Activated CD8-positive, alpha-beta T cell treated with anti-CD3 and anti-CD28 coated beads for 36 hours (primary cell): ENCODE measurements around the gene PRAC1. TPM values are rescaled to one million over a fixed set of nuclear protein-coding genes. Genes with fewer than 3 reads are reported as not detected.
A peak's percentile ranks its signal among the peaks of the same experiment; 100 is the strongest.

Source experiments
- ATAC-seq: fragments of 200-7000 bp; cut with Tn5 transposase; one replicate; pipeline ENCODE4 v1.10.0; 2021; ENCODE audit warnings: mild to moderate bottlenecking, moderate library complexity
- CTCF ChIA-PET: fragments of 350-600 bp; sonication (Branson Sonifier 250); formaldehyde crosslinking; loops from one replicate; lab custom pipeline; 2021; ENCODE audit warnings: antibody characterized with exemption; lab: Charles Lee
- POLR2A ChIA-PET: fragments of 350-600 bp; sonication (Branson Sonifier 250); formaldehyde crosslinking; loops from one replicate; lab custom pipeline; 2021; ENCODE audit warnings: antibody characterized with exemption; lab: Charles Lee
- DNase-seq: peaks from one replicate; pipeline ENCODE4 v3.0.0-alpha.2; 2020
- H3K27ac Mint-ChIP-seq: one replicate; pipeline ENCODE4 v1.8.0; 2021; ENCODE audit warnings: mild to moderate bottlenecking, mixed read lengths
- H3K27me3 Mint-ChIP-seq: one replicate; pipeline ENCODE4 v1.8.0; 2021; ENCODE audit warnings: mixed read lengths
- H3K36me3 Mint-ChIP-seq: one replicate; pipeline ENCODE4 v1.8.0; 2021; ENCODE audit warnings: low read depth, mixed read lengths
- H3K4me1 Mint-ChIP-seq: one replicate; pipeline ENCODE4 v1.8.0; 2021; ENCODE audit warnings: low read depth, mixed read lengths
- H3K4me3 Mint-ChIP-seq: one replicate; pipeline ENCODE4 v1.8.0; 2021; ENCODE audit warnings: mild to moderate bottlenecking, moderate library complexity, mixed read lengths
- H3K9me3 Mint-ChIP-seq: one replicate; pipeline ENCODE4 v1.8.0; 2021; ENCODE audit warnings: mixed read lengths
- intact Hi-C: fragments of 100-400 bp; cut with micrococcal nuclease; formaldehyde crosslinking; loops from one replicate; pipeline ENCODE4 v1.10.0; 2022
- total RNA-seq, 2 experiments: library from RNA; stranded (reverse); gene quantifications; one replicate each; pipeline ENCODE4 v1.2.3, GENCODE V29; 2021
- TF ChIP-seq, protein P1 (sequence below): fragments of 200-600 bp; IDR thresholded peaks from one replicate; pipeline ENCODE4 v1.8.0; 2022; ENCODE audit warnings: antibody characterized with exemption, mild to moderate bottlenecking

Gene PRAC1
- total RNA-seq: not detected

DNA sequence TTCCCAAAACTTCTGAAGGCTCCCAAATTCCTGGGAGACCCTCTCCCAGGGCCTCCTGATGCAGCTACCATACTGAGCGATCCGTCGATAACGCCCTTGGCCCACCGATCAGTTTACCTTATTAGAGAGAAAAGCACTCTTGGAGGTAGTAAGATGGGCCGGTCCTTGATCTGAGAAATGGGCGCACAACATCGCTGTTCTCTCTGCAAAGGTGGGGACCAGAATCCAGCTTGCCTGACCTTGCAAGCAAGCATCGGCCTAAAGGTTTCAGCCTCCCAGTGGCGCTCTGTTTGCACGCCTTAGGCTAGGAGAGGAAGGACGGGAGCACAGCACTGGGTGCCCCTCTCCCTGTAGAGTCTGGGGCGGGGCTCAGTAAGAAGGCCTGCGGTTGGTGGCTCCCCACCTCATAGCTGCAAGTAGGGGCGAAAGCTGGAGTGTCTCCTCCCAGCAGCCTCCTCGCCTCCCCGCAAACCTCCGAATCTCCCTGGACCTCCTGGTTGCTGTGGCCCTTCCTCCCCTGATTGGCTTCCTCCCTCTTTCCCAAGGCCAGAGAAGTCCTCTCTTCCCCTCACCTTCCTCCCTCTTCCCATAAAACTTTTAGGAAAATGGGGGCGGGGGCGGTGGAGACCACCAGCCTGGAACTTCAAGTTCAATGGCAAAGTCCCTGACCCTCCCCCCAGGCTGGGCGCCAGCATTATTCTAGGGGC is at the start of gene PRAC1:
TSS of gene PRAC1 (minus strand) at position 318 of the 707 bp plus-strand sequence. CDS start at position 192, 126 bp downstream.
- no peak within 1 kb of the TSS for H3K27ac Mint-ChIP-seq
- POLR2A ChIA-PET: no interaction called here
- H3K36me3 Mint-ChIP-seq: no peaks in the 10 kb centered on the region
- peaks cover 33% of the 10 kb centered on the region for H3K4me1 Mint-ChIP-seq
- CTCF ChIA-PET: interaction anchor here (2.2 to 5.0 kb wide), 8 partner anchors 22 to 163 kb away, joined by 4 to 78 read pairs (median 38); partner anchors contain the start of gene TTLL6
- H3K4me3 Mint-ChIP-seq: peak within 1 kb of the TSS; percentile 7
- no peaks in the 10 kb centered on the region for H3K9me3 Mint-ChIP-seq
- TF ChIP-seq, protein P1, sequence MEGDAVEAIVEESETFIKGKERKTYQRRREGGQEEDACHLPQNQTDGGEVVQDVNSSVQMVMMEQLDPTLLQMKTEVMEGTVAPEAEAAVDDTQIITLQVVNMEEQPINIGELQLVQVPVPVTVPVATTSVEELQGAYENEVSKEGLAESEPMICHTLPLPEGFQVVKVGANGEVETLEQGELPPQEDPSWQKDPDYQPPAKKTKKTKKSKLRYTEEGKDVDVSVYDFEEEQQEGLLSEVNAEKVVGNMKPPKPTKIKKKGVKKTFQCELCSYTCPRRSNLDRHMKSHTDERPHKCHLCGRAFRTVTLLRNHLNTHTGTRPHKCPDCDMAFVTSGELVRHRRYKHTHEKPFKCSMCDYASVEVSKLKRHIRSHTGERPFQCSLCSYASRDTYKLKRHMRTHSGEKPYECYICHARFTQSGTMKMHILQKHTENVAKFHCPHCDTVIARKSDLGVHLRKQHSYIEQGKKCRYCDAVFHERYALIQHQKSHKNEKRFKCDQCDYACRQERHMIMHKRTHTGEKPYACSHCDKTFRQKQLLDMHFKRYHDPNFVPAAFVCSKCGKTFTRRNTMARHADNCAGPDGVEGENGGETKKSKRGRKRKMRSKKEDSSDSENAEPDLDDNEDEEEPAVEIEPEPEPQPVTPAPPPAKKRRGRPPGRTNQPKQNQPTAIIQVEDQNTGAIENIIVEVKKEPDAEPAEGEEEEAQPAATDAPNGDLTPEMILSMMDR: no peak
- H3K27me3 Mint-ChIP-seq: peaks cover 93% of the 10 kb centered on the region
- peak; percentile 27 for DNase-seq
- intact Hi-C loops: loop anchor here (10.0 kb wide), 1 partner anchor 108 kb away; the partner anchor contains the start of genes HOXB7 and HOXB8
- ATAC-seq: no peak

DNA sequence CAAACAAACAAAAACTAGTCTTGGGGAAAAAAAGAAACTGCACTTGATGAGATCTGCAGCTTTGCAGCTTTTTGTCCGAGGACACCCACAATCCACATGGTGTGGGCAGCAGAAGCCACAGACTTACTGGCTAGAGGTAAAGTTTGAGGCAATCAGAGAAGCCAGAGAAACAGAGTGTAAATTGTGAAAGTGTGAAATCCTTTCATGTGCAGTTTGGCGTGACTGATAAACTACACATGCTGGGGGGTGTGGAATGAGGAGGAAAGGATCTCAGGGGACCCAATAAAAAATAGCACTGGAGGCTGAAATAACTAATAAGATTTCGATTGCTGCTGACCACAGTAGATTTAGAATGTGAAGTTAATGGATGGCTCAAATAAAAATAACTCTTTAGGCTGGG is 48.6 kb upstream of the PRAC1 start:
- no peaks in the 10 kb centered on the region for H3K4me1 Mint-ChIP-seq
- peaks cover 18% of the 10 kb centered on the region for H3K27me3 Mint-ChIP-seq
- intact Hi-C loops: no loop called here
- H3K4me3 Mint-ChIP-seq: no peak overlapping the region
- POLR2A ChIA-PET: no interaction called here
- no peaks in the 10 kb centered on the region for H3K36me3 Mint-ChIP-seq
- TF ChIP-seq, protein P1: no peak
- ATAC-seq: no peak
- no peak for DNase-seq
- H3K9me3 Mint-ChIP-seq: no peaks in the 10 kb centered on the region
- H3K27ac Mint-ChIP-seq: no peak overlapping the region
- CTCF ChIA-PET: interaction anchor here (0.7 kb wide), 1 partner anchor 46 kb away, joined by 3 read pairs; no protein-coding TSS in a partner anchor

- H3K36me3 Mint-ChIP-seq: no peaks in the 10 kb centered on the region
These were observed 46.8 kb upstream of the PRAC1 start for GRCh38 chr17:48769009-48769675.

DNA sequence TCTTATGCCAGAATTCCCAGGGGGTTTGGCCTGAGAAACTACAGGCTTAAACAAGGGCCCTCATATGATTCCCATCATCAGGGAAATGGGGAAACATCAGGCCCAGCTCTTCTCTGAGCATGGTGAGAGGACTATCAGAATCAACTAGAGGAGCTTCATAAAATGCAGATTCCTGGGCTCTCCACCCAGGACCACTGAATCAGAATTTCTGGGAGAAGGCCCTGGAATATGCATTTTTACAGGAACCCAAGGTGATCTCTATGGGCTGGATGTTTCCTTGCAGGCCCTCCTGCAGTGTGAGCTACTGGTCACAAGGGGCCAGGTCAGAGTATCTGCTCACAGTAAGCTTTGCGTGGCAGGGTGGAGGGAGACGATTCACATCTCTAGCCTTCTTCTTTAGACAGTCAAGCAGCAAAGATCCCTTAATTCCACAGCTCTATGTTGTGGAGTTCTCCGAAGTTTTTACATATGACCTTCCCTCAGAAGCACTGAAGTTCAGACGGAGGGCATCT is 45.0 kb upstream of the PRAC1 start:
- no peaks in the 10 kb centered on the region for H3K4me1 Mint-ChIP-seq
- intact Hi-C loops: no loop called here
- peaks cover 33% of the 10 kb centered on the region for H3K27me3 Mint-ChIP-seq
- no peaks in the 10 kb centered on the region for H3K36me3 Mint-ChIP-seq
- H3K27ac Mint-ChIP-seq: no peak overlapping the region
- TF ChIP-seq, protein P1: no peak
- no peak for ATAC-seq
- no peak for DNase-seq
- no peaks in the 10 kb centered on the region for H3K9me3 Mint-ChIP-seq
- ChIA-PET CTCF (interaction anchor here (0.9 to 2.4 kb wide), 9 partner anchors 12 to 265 kb away, joined by 3 to 9 read pairs (median 4); no protein-coding TSS in a partner anchor), POLR2A (interaction anchor here (0.9 kb wide), 1 partner anchor 96 kb away, joined by 3 read pairs; no protein-coding TSS in a partner anchor)
- H3K4me3 Mint-ChIP-seq: no peak overlapping the region

More at GRCh38 chr17:48769009-48769675, 46.8 kb upstream of the PRAC1 start:
- ChIA-PET POLR2A (no interaction called here), CTCF (interaction anchor here (0.7 to 2.0 kb wide), 10 partner anchors 13 to 573 kb away, joined by 3 to 7 read pairs (median 4); partner anchors contain the start of gene PRAC2)
- H3K4me3 Mint-ChIP-seq: no peak overlapping the region
- H3K27ac Mint-ChIP-seq: no peak overlapping the region
- intact Hi-C loops: no loop called here
- no peaks in the 10 kb centered on the region for H3K4me1 Mint-ChIP-seq
- no peak for ATAC-seq
- H3K9me3 Mint-ChIP-seq: no peaks in the 10 kb centered on the region
- H3K27me3 Mint-ChIP-seq: peaks cover 19% of the 10 kb centered on the region
- TF ChIP-seq, protein P1: no peak
- no peak for DNase-seq
